Activated effector memory CD4-positive, alpha-beta T cell treated with Interleukin-2 at 50 U/mL for 16 hours (primary cell): ENCODE results near the gene ARL2BP.

Experiments
- DNase-seq: peaks from one replicate; pipeline ENCODE4 v3.0.0-alpha.2; 2020

Gene ARL2BP

DNA sequence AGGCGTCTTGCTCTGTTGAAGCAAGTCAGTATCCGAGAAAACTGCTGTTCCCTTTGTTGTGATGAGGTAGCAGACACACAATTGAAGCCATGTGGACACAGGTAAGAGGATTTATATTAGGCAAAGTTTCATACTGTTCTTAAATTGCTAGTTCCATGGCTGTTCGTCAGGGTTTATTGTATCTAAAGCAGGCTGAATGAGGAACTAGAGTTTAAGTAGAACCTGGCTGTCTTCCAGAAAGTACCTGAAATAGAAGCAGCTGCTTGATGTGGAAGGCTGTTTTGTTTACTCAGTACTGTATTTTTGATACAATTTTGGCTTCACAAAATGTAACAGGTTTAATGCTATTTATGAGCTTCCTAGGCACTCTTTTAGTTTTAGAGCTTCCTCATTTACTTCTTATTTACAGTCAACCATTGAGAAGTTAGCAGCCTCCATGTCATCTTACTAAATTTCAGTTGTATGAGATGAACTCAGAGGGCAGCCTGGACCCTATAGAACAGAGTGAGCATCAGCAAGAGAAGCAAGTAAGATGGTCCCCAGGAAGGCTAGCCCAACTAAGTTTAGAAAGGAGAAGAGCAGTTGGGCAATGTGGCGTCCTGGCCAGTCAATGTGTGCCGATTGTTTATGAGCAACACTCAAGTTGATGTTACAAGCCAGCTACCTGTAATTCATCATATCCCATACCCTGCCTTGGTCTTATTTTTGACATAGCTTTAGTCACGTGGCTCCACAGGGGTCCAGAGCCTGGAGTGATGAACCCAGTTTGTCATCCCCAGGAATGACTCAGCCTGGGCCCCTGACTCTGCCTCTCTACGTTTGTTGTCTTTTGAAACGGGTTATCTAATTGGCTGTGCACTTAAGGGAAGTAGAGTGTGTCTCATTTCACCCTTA is 9.7 kb upstream of the ARL2BP start:
- DNase-seq, result no peak

GRCh38 chr16:57236022-57236350 is 9.1 kb upstream of the ARL2BP start:
- DNase-seq, result no peak

GRCh38 chr16:57238682-57239081 is 6.4 kb upstream of the ARL2BP start:
- no peak for DNase-seq

GRCh38 chr16:57239107-57239506 is 6.0 kb upstream of the ARL2BP start:
- DNase-seq, result no peak

DNA sequence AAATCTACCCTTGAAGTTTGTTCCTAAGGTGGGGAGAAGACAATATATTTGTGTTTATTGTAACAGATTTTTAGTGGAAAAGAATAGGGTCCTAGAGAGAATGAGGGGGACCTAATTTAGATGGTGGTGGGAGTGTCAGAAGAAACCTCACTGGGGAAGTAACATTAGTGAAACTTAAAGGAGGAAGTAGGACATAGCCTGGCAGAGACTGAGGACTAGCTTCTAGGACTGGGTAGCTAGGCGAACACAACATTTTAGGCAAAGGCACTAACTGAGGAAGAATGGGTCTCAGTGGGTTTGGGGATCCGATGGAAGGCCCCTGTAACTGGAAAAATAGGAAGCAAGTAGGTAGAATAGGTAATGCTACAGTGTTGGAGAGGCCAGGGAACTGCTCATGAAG is 4.2 kb upstream of the ARL2BP start:
- no peak for DNase-seq

GRCh38 chr16:57242650-57243049 is 2.4 kb upstream of the ARL2BP start:
- no peak for DNase-seq

DNA sequence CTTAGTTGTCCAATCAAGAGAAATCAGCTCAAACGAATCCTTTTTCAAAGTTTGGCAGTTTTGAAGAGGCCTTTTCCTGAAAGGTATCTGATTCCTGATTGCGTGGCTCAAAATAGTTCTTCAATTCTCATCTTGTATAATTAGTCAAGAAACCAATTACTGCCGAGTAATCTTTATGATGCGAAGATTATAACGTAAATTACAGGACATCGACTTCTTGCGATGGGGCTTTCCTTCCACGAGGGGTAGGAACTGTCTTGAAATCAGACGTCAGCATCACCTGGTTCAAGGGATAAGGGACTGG is 644 bp upstream of the ARL2BP start:
- DNase-seq, result no peak

DNA sequence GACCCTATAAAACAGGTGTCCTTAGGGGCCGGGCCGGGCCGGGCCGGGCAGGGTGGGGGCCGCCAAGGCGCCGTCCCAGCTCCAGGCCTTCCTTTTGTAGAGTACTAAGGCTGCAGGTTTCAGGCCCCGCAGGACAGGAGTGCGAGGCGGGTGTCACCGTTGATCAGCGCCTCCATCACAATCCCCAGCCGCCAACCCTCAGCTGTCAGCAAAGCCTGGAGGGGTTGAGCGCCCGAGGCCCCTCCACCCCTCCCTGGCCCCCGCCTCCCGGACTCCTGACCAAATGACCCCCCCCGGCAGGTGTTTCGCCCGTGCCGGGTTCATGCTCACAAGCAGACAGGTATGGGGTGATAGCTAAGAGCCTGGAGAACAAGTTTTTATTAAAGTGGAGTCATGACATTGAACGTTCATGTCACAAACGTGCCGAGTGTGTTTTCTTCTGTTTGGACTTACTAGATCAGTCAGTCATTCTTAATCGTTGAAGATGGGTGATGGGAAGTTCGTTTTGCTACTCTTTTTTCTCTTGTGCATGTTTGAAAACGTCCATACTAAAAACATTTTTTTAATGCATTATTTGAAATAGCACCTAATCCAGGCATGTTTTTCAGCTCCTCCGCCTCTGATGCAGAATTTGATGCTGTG is 534 bp downstream of the ARL2BP start:
- DNase-seq, result no peak

- DNase-seq, result no peak
Observed at GRCh38 chr16:57251352-57251751, 6.3 kb downstream of the ARL2BP start.

GRCh38 chr16:57252148-57252721 is 7.2 kb downstream of the ARL2BP start:
- DNase-seq, result no peak

DNA sequence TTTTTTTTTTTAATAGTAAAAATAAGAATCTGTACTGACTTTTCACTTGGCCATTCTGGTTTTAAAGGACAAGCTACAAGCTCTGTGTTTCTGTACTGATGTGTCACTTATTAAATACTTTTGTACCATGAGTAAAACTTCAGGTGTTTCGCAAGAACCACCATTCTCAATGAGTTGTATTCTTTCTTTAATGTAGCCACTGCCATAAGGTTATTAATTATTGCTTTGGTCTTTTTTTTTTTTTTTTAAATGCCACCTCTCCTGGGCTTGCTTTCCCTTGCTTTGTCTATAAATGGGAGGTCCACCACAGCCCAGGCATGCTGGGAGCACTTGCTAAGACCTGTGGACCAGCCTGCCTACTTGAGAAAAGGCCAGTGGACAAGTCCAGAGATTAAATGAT is 8.4 kb downstream of the ARL2BP start:
- DNase-seq, result no peak

DNA sequence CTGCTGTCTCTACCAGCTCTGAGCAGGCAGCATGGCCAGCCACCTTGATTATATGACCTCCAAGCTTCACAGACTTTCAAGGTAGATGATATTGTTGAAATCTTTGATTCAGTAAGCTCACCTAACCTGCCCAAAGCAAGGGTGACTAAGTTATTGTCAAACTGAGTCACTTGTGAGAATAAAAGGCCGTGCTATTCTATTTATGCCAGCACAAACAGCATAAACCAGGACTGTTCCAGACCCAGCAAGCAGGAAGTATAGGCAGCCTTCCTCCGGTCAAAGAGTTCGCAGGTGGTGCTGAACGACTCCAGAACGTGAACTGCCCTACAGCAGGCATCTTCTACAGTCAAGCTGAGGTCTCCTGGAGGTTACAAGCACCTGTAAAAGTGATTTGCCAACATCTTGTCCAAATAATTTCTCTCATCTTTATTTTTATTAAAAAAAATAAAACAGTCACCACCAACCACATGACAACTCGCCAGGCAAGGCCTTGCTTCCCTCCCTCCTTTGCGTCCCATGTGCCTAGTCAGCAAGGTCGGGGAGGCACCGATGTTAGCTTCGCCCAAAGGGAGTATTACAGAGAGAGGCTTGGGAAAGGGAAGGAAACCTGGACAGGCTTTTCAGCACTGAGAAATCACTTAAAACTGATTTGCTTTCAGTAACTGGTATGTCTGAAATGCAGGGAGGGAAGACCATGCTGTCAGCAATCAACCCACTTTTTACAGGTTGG is 10.8 kb downstream of the ARL2BP start:
- no peak for DNase-seq

DNA sequence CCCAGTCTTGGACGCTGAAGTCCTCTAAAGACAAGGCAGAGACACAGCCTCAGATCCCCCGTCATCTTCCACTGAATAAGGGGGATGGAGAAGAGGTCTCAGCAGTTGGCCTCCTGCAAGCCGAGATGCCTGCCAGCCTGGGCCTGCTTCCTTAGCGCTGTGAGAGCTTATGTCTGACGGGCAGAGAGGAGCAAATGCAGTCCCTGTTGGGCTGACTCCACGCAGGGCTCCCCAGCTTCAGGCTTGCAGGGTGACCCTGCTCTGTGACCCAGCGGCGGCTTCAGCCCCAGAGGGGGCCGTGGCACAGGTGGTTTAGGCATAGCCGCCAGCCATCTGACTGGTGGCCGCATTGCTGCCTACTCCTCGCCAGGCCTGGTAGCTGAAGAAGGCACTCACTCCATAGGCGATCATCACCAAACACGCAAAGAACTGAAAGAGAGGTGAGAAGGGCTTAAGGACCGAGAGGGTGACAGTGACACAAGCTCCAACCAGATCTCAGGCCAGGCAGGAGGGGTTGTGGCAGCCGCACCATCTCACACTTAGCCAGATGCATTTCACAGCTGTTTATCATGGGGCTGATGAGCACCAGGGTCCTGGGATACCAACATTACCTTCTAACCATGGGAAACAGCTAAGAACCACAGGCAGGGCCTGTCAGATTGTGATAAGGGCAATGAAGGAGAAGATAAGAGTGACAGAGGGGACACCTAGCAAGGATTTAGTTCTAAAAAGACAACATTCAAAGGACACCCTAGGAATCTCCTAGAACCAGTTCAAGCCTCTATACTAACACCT is 11.7 kb downstream of the ARL2BP start:
- DNase-seq, result no peak

- no peak for DNase-seq
Observed at GRCh38 chr16:57257455-57258070, 12.5 kb downstream of the ARL2BP start.

- no peak for DNase-seq
Observed at GRCh38 chr16:57258226-57258909, 13.3 kb downstream of the ARL2BP start.

DNA sequence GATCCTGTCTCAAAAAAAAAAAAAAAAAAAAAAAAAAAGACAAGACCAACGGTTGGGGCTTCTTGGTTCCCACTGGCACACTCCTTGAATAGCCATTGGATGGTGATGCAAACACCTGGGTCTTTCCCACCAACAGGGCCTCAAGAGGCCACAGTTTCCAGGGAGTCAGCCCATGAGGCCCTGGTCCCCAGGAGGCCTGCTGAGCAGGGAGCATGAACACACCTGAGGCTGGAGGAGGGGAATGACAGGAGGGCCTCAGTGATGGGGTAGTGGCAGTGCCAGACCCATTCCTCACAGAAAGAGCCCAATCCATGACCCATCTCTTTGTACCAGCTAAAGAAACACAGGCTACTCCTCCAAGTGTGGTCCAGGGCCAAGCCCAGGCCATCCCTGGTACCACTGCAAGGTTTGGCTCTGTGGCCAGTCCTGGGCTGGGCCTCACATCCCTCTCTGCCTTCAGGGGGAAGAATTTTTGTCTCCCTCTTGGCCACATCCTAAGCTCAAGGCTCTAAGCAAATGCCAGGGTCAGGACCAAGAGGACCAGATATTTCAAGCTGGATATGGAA is 13.9 kb downstream of the ARL2BP start:
- DNase-seq, result no peak

DNA sequence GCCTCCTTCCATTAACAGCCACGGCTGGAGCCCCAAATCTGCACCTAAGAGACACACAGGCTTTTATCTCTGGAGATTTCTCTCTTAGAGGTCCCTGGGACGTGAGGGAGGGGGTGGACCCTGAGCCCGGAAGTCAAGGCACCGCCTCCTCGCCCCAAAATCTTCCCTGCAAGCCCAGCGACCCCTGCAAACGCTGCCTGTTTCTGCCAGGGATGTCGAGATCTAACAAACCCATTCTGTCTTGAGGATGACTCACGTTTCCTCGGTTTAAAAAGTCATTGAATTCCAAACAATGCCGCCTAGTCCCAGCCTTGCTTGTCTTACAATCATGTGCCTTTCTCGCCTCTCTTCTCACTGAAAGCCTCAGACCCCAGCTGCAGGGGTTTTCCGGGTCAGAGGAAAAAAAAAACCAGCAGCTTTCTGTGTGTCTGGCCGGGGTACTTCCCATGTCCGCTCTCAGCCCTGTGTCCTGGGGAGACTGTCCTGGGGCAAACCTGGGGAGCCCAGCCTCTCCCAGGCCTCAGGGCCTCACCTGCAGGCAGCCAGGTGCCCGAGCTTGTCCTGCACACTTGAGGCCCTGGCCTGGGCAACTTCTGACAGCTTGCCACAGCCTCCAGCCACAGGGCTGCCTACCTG is 15.4 kb downstream of the ARL2BP start:
- no peak for DNase-seq

- DNase-seq, result no peak
Observed at GRCh38 chr16:57261806-57262205, 16.7 kb downstream of the ARL2BP start.

DNA sequence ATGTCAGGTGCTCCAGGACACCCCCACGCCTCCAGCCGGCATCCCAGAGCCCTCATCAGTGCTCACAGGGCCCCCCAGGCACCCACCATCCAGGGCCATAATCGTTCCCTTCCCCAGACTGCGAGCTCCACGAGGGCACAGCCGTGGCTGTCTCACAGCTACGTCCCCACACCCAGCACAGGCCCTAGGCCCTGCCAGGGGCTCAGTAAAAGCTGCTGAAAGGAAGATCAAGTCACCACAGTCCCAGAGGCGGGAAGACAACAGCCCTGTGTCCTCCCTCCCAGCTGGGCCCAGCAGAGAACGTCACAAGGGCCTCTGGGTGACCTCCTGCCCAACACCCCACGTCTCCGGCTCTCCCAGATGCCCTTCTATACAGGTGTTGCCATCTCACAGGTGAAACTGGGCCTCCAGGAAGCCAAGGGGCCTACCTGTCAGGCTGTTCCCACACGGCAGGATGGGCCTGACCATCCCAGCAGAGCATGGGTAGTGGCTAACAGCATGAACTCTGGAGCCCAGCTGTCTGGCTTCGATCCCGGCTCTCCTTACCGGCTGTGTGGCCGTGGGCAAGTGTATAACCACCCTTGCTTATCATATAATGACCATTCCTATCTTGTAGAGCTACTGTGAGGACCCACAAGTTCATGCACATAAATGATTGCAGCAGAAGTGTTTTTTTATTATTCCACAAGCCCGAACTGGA is 17.9 kb downstream of the ARL2BP start:
- no peak for DNase-seq
